Body of pancreas (tissue), 4 donors: ENCODE data around the gene AKTIP.

Experiments used
- POLR2A ChIP-seq, 3 donors: fragments of 450-650 bp; IDR thresholded peaks; one replicate each; pipeline ENCODE4 v1.6.1; 2016; ENCODE audit warnings: antibody characterized with exemption in 3 of 3, mild to moderate bottlenecking in 2 of 3
- TF ChIP-seq, protein P1 (sequence below), 7 experiments: fragments of 450-650 bp in 4 of 7; fragments of 200-600 bp in 3 of 7; sonication (generic) in 3 of 7; IDR thresholded peaks; one replicate each; pipeline ENCODE4 v1.5.1; 2016 to 2019; ENCODE audit warnings: antibody characterized with exemption in 7 of 7

DNA sequence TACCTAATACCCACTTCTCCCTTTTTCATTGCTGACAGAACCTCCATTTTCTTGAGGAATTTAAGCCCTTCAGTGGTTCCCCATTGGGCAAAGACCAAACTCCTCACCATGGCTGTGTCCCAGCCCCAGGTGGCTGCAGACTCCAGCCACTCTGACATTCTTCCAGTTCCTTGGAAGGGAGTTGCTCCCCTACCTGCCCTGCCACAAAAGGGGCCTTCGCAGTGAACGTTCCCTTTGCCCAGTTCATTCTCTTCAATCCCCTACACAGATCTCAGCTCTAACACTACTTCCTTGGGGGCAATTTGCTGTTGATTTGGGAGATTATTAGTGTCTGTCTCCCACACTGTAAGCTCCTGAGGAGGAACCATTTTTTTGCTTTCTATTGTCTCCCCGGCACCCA lies 3.2 kb upstream of the AKTIP start:
- TF ChIP-seq, protein P1, sequence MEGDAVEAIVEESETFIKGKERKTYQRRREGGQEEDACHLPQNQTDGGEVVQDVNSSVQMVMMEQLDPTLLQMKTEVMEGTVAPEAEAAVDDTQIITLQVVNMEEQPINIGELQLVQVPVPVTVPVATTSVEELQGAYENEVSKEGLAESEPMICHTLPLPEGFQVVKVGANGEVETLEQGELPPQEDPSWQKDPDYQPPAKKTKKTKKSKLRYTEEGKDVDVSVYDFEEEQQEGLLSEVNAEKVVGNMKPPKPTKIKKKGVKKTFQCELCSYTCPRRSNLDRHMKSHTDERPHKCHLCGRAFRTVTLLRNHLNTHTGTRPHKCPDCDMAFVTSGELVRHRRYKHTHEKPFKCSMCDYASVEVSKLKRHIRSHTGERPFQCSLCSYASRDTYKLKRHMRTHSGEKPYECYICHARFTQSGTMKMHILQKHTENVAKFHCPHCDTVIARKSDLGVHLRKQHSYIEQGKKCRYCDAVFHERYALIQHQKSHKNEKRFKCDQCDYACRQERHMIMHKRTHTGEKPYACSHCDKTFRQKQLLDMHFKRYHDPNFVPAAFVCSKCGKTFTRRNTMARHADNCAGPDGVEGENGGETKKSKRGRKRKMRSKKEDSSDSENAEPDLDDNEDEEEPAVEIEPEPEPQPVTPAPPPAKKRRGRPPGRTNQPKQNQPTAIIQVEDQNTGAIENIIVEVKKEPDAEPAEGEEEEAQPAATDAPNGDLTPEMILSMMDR (IDR thresholded peaks at IDR 0.05): no peak
- no peak for TF ChIP-seq POLR2A (IDR thresholded peaks at IDR 0.05)
